HG03103 (cell line): ENCODE data around the gene DRAP1.

Experiments
- ATAC-seq: cut with Tn5 transposase; IDR thresholded peaks from one replicate; pipeline ENCODE4 v1.9.1; 2021; ENCODE audit warnings: low read depth; ENCODE audit not compliant: unreplicated experiment

Gene DRAP1

GRCh38 chr11:65900125-65900898, 18.9 kb upstream of the DRAP1 start, which contains the start of gene FOSL1:
Gene FOSL1, minus strand, starts transcription at chr11:65900388. Its CDS starts 49 bp downstream, at chr11:65900339.
- ATAC-seq, result peak; percentile 43

GRCh38 chr11:65900899-65901180, 18.4 kb upstream of the DRAP1 start:
- ATAC-seq, result no peak

DNA sequence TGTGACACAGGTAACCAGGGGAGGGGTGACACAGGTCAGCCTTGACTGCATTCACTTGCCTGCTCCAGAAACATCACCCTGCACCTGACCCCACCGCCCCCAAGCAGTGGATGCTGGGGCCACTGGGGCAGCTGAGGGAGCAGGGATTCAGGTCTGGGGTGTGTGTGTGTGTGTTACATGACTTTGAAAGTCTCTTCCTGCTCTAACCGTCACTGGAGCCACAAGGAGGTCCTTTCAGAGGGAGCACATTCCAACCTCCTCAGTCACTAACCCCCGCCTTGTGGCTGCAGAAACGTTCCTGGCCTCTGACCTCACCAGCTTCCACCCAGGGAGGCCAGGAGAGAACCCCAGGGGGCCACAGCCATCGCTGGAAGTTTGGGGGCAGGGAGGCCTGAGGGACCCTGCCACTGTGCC, 16.2 kb upstream of the DRAP1 start:
- ATAC-seq, result no peak

GRCh38 chr11:65903715-65904114, 15.5 kb upstream of the DRAP1 start:
- no peak for ATAC-seq

- no peak for ATAC-seq
These were observed 12.6 kb upstream of the DRAP1 start for GRCh38 chr11:65906602-65907001.

GRCh38 chr11:65907878-65908277, 11.3 kb upstream of the DRAP1 start:
- ATAC-seq, result no peak

DNA sequence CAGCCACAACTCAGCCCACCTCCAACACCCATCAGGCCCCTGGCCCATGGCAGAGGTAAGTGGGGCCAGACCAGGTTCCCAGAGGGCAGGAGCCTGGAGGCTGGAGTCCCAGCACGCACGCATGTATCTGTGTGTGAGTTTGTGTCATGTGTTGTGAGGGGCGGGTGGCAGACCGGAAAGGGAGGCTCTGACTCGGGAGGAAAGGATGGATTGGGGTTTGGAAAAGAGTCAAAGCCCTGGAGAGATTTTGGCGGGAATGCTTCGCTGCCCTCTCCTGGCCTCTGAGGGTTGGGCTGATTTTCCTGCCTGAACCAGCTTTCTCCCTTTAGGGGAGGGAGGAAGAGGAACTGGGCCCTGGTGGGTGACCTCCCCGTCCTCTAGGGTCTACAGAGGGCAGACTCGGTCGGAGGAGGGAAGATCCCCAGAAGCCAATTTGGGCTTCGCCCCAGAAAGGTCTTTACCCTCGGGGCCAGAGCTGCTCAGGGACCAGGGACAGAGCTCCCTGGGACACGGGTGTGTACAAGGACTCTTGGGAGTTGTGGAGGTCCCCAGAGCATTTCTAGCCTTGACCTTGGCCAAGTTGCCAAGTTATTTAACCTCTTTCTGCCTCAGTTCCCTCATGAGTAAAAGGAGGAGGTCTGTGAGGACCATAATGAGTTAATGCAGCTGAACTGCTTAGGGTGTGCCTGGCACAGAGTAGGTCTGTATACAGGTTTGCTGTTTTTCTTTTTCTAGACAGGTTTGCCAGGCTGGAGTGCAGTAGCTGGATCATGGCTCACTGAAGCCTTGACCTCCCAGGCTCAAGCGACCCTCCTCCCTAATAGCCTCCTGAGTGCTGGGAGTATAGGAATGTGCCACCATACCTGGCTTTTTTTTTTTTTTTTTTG, 7.3 kb upstream of the DRAP1 start:
- no peak for ATAC-seq

DNA sequence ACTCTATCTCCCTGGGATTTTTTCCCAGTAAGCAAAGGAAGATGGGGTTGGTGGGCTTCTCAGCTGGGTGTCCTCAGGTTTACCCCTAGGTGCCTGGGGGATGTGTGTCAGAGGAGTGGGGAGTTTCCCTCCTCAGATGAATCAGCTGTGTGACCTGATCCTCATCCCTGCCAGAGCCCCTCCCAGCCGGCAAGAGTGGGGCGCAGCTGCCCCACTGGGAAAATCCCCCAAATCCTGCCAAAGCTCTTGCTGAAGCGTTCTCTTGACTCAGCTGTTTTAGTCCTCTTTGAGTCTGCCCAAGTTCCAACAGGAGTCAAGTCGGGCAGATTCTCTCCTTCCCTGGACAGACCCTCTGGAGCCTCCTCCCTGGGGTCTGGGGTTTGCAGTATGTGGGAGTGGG, 6.4 kb upstream of the DRAP1 start:
- no peak for ATAC-seq

GRCh38 chr11:65915101-65915820, 4.0 kb upstream of the DRAP1 start:
- no peak for ATAC-seq

- no peak for ATAC-seq
These were observed 3.4 kb upstream of the DRAP1 start for GRCh38 chr11:65915821-65916251.

DNA sequence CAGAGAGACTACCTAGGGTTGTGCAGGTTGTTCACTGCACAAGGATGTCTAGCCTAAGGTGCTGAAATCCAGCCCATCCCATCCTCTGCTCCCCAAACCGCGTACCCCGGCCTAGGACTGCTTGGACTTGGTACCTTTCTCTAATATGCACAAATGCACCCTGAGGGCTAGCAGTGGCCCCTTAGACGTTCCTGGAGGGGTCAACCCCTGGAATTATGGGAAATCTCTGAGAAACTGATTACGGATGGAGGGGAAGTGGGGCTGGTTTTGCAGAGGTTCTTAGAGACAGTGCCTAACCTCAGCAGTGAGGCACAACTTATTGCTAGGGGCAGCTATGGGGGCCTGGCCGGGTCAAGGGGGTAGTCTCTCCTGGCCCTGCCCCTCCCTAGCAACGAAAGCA, 2.8 kb upstream of the DRAP1 start:
- no peak for ATAC-seq

GRCh38 chr11:65917077-65917433, 2.2 kb upstream of the DRAP1 start:
- ATAC-seq, result no peak

DNA sequence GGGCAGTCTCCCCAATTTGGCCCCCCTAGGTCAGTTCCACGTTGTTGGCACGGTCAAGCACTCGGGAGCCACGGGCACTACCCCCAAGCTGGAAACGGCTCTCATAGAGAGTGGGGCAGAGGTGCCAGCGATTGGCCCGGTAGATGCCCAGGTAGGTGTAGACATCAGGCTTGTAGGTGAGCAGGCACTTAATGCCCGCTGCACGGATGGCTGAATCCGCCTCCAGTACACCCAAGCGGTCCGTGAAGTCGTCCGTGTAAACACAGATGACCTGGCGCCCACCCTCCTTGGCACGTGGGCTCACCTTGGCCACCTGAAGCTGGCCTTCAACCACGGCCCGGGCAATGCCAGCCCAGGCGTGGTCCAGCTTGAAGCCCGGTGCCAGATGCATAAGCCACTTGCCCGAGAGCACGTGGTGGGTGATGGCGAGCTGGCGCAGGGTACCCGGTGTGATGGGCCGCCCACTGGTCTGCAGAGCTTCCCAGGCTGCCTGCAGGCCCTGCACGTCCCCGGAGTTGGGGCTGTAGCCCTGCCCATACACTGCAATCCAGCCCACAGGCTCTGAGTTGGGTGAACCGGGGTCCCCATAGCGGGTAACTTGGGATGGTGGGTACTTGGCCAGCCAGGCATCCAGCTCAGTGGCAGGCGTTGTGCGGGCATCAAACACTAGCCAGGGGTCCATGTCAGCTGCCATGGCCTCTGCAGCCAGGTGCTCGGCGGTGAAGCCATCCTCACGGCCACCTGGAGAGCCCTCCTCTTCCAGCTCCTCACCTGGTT, 1.6 kb upstream of the DRAP1 start:
- no peak for ATAC-seq

DNA sequence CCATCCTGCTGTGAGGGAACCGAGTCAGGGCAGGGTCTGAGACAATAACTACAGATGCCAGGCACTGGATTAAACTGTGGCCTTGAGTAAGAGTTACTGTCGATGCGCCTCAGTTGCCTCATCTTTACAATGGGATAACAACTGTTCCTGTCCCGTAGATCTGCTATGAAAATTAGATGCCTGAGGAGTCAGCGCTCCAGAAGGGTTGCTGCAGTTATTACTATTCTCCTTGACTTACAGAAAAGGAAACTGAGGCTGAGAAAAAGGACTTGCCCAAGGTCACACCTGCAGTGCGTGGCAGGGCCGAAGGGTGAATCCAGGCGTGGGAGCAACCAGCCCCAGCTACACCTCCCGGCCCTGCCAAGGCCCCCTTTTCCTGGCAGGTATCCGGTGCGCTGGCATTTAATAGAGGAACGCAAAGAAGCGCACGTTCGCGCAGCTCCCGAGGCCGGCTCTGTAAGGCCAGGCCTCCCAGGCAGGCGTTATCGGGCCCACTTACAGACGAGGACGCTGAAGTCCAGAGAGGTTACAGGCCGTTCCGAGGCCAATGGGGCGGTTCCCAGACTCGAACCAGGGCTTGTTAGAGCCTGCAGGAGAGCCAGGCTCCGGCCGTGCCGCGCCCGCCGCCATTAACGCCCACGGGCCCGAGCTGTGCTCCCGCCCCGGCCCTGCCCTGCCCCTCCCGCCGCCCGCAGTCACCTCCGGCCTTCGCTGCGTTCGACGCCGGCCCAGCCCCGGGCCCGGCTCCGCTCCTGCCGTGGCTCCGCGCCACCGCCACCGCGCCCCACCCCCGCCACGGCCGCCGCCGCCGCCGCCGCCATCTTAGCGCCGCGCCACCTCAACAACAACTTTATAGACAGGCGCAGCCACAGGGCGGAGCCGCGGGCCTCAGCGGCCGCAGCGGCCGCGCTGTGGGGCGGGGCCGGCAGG, 750 bp upstream of the DRAP1 start, which contains the start of gene C11orf68:
Gene C11orf68 (minus strand): TSS at position 852 of the 930 bp plus-strand sequence. CDS start 31 bp downstream, at position 821.
- peak; percentile 51 for ATAC-seq

DNA sequence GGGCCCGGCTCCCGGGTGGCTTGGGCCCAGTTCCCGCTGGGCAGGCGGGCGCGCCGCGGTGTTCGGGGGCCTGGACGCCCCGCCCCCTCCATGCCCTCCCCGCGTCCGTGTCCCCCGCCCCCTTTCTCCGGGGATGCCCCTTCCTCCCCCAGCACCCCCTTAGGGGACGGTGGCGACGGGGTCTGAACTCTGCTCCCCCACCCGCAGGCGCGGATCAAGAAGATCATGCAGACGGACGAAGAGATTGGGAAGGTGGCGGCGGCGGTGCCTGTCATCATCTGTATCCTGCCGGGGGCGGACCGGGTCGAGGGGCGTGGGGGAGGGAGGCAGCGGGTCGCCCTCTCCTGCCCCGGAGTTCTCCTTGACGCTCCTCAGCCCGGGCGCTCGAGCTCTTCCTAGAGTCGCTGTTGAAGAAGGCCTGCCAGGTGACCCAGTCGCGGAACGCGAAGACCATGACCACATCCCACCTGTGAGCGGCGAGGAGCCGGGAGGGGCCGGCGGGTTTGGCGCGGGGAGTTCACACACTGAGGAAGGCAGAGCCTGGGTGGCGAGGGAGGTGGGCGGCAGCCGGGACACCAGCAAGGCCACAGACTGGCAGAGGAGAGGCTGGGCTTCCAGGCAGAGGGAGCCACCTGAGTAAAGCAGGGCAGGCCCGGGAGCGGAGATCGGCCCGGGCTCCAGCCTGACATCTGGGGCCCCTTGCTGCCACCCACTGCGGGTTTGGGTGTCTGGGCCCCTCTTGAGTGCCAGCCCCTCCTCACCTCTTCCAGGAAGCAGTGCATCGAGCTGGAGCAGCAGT, 546 bp downstream of the DRAP1 start:
- ATAC-seq, result peak; percentile 23

GRCh38 chr11:65920372-65920802, 1.2 kb downstream of the DRAP1 start:
- ATAC-seq, result no peak

DNA sequence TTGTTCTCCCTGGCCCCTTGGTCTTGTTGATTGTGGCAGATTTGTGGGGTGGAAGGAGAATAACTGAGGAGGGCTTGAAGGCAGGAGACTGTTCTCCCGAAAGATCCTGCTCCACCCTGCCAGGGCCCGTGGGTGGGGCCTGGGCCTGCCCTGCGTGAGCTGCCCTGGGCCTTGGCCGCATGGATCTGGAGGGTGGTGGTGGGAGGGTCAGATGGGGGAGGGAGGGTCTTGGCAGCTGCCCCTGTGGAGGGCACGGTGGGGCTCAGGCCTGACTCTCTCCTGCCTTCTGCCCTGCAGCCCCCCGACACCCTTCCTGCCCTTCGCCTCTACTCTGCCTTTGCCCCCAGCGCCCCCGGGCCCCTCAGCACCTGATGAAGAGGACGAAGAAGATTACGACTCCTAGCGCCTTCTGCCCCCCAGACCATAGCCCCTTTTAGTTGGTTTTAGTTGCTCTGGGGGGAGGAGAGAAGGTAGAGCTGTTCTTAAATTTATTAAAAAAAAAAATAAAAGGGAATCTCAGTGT, 1.9 kb downstream of the DRAP1 start:
- no peak for ATAC-seq

DNA sequence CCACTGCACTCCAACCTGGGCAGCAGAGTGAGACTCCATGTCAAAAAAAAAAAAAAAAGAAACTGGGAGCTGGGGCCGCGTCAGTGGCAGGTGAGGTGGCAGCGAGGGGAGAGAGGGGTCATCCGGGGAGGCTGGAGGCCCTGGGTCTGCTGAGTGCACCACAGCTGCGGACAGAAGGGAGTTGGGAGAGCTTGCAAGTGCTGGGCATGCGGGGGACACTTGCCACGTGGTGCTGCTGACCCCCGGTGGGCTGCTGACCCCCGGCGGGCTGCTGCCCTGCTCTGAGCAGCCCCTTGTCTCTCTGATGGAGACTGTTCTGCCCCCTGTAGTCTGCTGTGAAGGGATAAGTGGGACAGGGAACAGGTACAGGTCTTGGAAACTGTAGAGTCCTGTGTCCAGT, 2.6 kb downstream of the DRAP1 start:
- no peak for ATAC-seq
